IPS-18c (cell line): ENCODE data around the gene SIGLEC14.
"Not testable (repeated sequence)": the region's sequence is repeated elsewhere in the genome, so short reads cannot be mapped to it uniquely, and the experiment has no call there.

ENCODE experiments used
- H3K4me3 ChIP-seq: 2 replicates; pipeline ENCODE4 v1.7.0; 2013; ENCODE audit warnings: low read depth, mild to moderate bottlenecking, low read length, moderate library complexity; ENCODE audit not compliant: insufficient read depth
- H3K9me3 ChIP-seq: one replicate; pipeline ENCODE4 v1.6.1; 2013; ENCODE audit warnings: mild to moderate bottlenecking, low read length, moderate library complexity; ENCODE audit not compliant: control insufficient read depth, insufficient read depth

SIGLEC14 gene

GRCh38 chr19:51681286-51681941, 34.8 kb upstream of the SIGLEC14 start:
- peaks cover 16% of the 10 kb centered on the region for H3K9me3 ChIP-seq

GRCh38 chr19:51680474-51680873, 33.8 kb upstream of the SIGLEC14 start:
- H3K4me3 ChIP-seq = no peak overlapping the region
- H3K9me3 ChIP-seq = peaks cover 9% of the 10 kb centered on the region

More at GRCh38 chr19:51681286-51681941, 34.8 kb upstream of the SIGLEC14 start:
- no peak overlapping the region for H3K4me3 ChIP-seq

DNA sequence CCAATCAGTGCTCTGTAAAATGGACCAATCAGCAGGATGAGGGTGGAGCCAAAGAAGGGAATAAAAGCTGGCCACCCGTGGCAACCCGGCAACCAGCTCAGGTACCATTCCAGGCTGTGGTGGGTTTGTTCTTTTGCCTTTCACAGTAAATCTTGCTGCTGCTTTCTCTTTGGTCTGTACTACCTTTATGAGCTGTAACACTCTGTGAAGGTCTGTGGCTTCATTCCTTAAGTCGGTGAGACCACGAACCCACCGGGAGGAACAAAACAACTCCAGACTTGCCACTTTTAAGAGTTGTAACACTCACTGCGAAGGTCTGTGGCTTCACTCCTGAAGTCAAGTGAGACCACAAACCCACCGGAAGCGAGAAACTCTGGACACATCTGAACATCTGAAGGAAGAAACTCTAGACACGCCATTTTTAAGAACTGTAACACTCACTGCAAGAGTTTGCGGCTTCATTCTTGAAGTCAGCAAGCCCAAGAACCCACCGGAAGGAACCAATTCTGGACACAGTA, 30.0 kb upstream of the SIGLEC14 start:
- H3K4me3 ChIP-seq = no peak overlapping the region
- H3K9me3 ChIP-seq = no peaks in the 10 kb centered on the region

GRCh38 chr19:51675911-51676565, 29.4 kb upstream of the SIGLEC14 start:
- H3K9me3 ChIP-seq, H3K4me3 ChIP-seq: not testable (repeated sequence)

DNA sequence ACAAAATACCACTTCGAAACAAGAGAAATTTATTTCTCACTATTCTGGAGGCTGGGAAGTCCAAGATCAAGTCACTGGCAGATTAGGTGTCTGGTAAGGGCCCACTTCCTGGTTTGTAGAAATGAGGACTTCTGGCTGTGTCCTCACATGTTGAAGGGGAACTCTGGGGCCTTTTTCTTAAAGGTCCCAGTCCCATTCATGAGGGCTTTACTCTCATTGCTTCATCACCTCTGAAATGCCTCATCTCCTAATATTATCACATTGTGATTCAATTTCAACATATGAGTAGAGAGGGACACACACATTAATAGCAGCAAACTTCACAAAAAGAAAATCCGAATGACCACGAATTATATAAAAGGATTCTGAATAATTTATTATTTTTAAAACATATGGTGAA, 21.6 kb upstream of the SIGLEC14 start:
- Histone ChIP-seq H3K4me3 (no peak overlapping the region), H3K9me3 (peaks cover 2% of the 10 kb centered on the region)

DNA sequence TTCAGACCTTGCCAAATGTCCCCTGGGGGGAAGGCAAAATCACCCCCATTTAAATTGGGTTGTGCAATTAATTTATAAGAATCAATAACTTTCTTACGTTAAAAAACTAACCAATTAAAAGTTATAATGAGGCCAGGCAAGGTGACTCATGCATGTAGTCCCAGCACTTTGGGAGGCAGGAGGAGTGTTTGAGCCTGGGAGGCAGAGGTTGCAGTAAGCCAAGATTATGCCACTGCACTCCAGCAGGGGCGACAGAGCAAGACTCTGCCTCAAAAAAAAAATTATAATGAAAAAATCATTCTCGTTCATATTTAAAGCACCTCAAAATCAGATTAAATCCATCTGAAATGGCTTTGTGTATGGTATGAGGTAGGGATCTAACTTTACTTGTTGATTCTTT, 18.4 kb upstream of the SIGLEC14 start:
- Histone ChIP-seq H3K4me3 (no peak overlapping the region), H3K9me3 (peaks cover 2% of the 10 kb centered on the region)

DNA sequence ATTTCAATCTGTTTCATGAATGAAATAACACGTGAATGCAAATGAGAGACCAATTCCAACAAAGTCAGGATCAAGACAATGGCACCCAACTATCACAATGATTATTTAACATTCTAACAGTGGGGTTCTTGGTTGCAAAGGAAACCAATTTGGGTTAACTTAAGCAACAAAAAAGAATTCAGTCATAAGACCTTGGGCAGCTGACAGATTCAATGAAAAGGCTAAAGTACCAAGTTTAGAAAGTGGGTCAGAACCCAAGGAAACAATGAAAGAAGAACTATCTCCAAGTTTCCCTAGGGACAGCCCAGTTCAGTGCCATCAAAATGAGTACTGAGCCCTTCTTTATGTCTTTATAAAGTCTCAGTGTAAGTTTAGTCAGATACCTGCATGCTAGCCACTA, 17.5 kb upstream of the SIGLEC14 start:
- H3K4me3 ChIP-seq = no peak overlapping the region
- H3K9me3 ChIP-seq = peaks cover 2% of the 10 kb centered on the region

- H3K9me3 ChIP-seq = peaks cover under 1% of the 10 kb centered on the region
- no peak overlapping the region for H3K4me3 ChIP-seq
Observed at GRCh38 chr19:51663650-51664049, 17.0 kb upstream of the SIGLEC14 start.

DNA sequence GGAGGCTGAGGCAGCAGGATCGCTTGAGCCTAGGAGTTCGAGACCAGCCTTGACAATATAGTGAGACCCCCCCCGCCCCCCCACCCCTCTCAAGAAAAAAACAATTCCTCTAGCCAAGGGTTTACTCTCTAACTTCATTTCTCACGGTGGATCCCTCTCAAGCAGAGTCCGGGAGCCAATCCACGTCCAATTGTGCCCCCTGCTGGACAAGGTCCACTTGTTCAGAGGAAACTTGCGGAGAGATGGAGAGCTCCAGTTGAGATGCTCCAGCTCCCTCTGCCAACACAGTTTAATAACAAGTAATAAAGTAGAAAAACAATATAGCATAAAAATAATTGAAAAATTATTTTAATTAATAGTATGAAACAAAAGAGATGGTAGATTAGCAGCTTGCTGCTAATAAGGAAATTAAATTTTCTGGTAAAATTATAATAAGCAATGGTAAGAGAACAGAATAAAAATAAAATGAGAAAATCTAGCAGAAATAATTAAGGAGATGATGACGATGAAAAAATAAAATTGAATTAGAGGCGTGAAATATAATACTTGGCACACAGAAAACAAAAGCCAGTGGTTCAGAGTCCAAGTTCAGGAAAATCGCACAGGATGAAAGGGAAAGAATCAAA, 14.5 kb upstream of the SIGLEC14 start:
- H3K9me3 ChIP-seq = no peaks in the 10 kb centered on the region
- no peak overlapping the region for H3K4me3 ChIP-seq

DNA sequence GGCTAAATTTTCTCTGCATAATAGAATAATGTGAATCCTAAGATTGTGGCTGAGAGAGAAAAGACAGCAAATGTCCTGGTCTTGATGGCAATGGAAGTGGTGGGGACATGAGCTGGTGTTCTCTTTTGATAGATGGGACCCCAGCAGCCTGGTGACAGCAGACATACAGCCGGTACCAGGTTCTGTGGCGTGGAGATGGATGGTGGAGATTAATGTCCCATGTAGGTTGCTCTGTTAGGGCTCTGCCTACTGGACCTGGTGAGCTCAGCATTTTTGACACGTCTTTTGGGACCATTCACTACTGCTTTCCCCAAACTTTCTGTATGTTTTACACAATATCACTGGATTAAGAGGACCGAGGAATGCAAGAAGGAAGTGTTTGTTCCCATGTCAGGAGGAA, 8.2 kb upstream of the SIGLEC14 start:
- Histone ChIP-seq H3K4me3 (no peak overlapping the region), H3K9me3 (peaks cover 4% of the 10 kb centered on the region)

GRCh38 chr19:51653162-51653561, 6.5 kb upstream of the SIGLEC14 start:
- Histone ChIP-seq H3K4me3 (no peak overlapping the region), H3K9me3 (peaks cover 4% of the 10 kb centered on the region)

- H3K4me3 ChIP-seq = no peak overlapping the region
- peaks cover 4% of the 10 kb centered on the region for H3K9me3 ChIP-seq
Observed at GRCh38 chr19:51652266-51652665, 5.6 kb upstream of the SIGLEC14 start.

DNA sequence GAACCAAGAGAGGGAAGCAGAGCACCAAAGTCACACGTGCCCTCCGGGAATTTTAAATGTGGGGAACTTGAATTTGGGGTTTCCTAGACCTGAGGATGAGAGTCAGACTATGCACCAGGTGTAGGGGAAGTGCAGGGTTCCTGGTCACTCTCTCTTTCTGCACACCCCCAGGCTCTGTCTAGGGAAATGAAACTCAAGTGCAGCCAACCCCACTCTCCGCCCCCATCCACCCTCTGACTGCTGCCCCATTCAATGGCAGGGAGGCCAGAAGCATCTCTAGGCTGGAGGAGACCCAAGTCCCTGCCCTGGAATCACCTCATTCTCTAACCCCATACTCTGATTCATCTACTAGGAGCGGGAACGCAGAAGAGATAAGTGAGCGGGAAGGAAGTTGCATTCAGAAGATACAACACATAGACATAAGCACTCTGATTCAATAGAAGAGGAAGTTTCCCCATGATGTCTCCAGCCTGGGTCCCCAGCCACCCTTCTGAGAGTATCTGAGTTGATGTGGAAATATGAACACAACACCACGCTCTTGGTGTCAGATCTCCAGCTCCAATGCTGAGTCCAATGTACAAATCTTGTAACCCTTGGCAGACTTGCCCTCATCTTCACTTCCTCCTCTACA, 4.7 kb upstream of the SIGLEC14 start:
- Histone ChIP-seq H3K4me3 (no peak overlapping the region), H3K9me3 (peaks cover 4% of the 10 kb centered on the region)

- no peak overlapping the region for H3K4me3 ChIP-seq
Observed at GRCh38 chr19:51647318-51647717, 693 bp upstream of the SIGLEC14 start.

DNA sequence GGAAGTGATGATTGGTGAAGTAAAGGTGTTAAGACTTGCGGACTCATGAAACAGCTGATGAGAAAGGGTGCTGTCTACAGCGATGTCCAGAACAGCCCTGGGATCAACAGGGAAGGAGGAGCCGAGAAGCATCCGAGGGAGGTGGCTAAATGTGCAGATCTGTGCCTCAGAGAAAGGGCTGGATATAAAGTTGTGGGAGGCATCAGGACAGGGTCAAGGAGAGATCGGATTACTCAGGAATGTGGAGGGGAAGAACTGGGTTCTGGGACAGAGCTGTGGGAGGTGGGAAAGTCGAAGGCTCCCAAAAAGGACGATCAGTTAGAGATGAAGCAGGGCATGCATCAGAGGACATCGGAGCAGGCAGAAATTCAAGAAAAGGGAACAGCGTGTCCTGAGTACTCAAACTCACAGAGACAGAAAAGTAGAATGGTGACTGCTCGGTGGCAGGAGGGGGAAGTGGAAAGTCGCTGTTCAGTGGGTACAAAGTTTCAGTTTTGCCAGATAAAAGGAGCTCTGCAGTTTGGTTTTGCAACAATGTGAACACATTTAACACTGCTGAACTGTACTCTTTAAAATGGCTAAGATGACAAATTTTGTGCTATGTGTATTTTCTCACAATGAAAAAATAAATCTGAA, 1.9 kb downstream of the SIGLEC14 start:
- Histone ChIP-seq H3K9me3 (no peaks in the 10 kb centered on the region), H3K4me3 (no peak overlapping the region)

More at GRCh38 chr19:51647318-51647717, 693 bp upstream of the SIGLEC14 start:
- peaks cover 3% of the 10 kb centered on the region for H3K9me3 ChIP-seq

DNA sequence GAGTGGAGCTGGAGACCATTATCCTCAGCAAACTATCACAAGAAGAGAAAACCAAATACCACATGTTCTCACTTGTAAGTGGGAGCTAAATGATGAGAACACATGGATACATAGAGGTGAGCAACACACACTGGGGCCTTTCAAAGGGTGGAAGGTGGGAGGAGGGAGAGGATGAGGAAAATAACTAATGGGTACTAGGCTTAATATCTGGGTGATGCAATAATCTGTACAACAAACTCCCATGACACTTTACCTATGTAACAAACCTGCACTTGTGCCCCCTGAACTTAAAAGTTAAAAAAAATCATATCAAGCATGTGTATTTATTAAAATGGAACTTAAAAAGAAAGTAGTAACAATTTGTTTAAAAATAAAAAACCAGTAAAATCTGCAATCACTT, 5.0 kb downstream of the SIGLEC14 start:
- Histone ChIP-seq H3K4me3 (no peak overlapping the region), H3K9me3 (no peaks in the 10 kb centered on the region)

DNA sequence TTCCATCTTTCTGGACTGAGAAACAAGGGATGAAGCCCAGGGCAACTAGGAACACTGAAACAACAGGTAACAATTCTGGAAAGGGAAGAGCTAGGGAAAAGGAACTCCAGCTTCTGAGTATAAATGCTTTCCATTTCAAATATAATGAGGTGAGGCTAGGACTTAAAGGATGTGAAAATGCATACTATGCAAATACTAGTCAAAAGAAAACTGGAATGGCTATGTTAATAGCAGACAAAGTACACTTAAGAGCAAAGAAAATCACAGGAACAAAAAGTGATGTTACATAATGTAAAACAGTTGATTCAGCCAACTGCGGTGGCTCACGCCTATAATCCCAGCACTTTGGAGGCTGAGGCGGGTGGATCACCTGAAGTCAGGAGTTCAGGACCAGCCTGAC, 6.2 kb downstream of the SIGLEC14 start:
- peaks cover 2% of the 10 kb centered on the region for H3K9me3 ChIP-seq
- H3K4me3 ChIP-seq = no peak overlapping the region
